ENCODE measurements around the gene OTUB2.

GRCh38 chr14:94081386-94081820, 55.3 kb downstream of the OTUB2 start:
- TF ChIP-seq POLR2AphosphoS5 (IDR thresholded peaks at IDR 0.05; ENCODE audit: low read depth, low read length) = no peak
- TF ChIP-seq POLR2A (IDR thresholded peaks at IDR 0.05; ENCODE audit: low read depth, low read length) = no peak
- TF ChIP-seq POU2F2 (IDR thresholded peaks at IDR 0.05; ENCODE audit: low read depth, low read length) = no peak
- TF ChIP-seq TAF1 (IDR thresholded peaks at IDR 0.05; ENCODE audit: low read depth, low read length) = no peak
- TF ChIP-seq PAX5 (IDR thresholded peaks at IDR 0.05; ENCODE audit: insufficient read depth, low read length, severe bottlenecking) = no peak
